ENCODE data around the gene GTF2I. TPM values are rescaled to one million over a fixed set of nuclear protein-coding genes. Genes with fewer than 3 reads are reported as not detected.
A peak's percentile ranks its signal among the peaks of the same experiment; 100 is the strongest.

The GTF2I gene
- total and polyA plus RNA-seq, 2 donors (not counting 3 experiments of a cell fraction or from before 2014, with no cell fraction given): 47.6 to 242 TPM

GRCh38 chr7:74713567-74713966 lies 56.0 kb downstream of the GTF2I start:
- dilution Hi-C loops (cut with MboI; ENCODE audit: extremely low pct_ligation_motif_present, low sequenced_read_pairs): no loop called here
- no peak for FAIRE-seq
- DNase-seq (ENCODE audit: low read depth, low spot score): no peak
- H3K27ac ChIP-seq (ENCODE audit: insufficient read depth, low read depth, low read length): no peak overlapping the region
- intact Hi-C loops (cut with micrococcal nuclease): loop anchor here (5.0 kb wide), 1 partner anchor 286 kb away; no protein-coding TSS in a partner anchor
- no peak overlapping the region for H3K9ac ChIP-seq (replicated peaks; ENCODE audit: extremely low read depth, insufficient read depth, low read length)
- POLR2A ChIA-PET: no interaction called here
- no peaks in the 10 kb centered on the region for H4K20me1 ChIP-seq (replicated peaks; ENCODE audit: control insufficient read depth, extremely low read depth, insufficient read depth, low read length)
- no peaks in the 10 kb centered on the region for H3K9me1 ChIP-seq (replicated peaks; ENCODE audit: control insufficient read depth, extremely low read depth, insufficient read depth, low read length)
- H3K4me2 ChIP-seq (ENCODE audit: insufficient read depth, low read length): no peak overlapping the region
- CTCF ChIA-PET: no interaction called here
- peaks cover 4% of the 10 kb centered on the region for H3K79me2 ChIP-seq (ENCODE audit: control insufficient read depth, insufficient read depth, low read length)
- no peaks in the 10 kb centered on the region for H3K9me3 ChIP-seq (replicated peaks; ENCODE audit: control insufficient read depth, insufficient read depth, low read length)
- no peak overlapping the region for H2AFZ ChIP-seq (ENCODE audit: low read depth, low read length)
- H3K4me3 ChIP-seq (replicated peaks in 1 of 3; ENCODE audit: insufficient read depth in 1 of 3, low read depth in 1 of 3, low read length in 3 of 3): no peak overlapping the region
- no TSS peak for BruUV-seq (replicated peaks)
- peaks cover 8 to 23% of the 10 kb centered on the region in 2 experiments for H3K36me3 ChIP-seq (ENCODE audit: control insufficient read depth in 2 of 2, extremely low read depth in 1 of 2, insufficient read depth in 2 of 2, low read length in 2 of 2)
- H3K27me3 ChIP-seq (ENCODE audit: control insufficient read depth in 2 of 2, insufficient read depth in 2 of 2, low read length in 2 of 2): no peaks in the 10 kb centered on the region
- no peak for TF ChIP-seq GATA2 (IDR thresholded peaks at IDR 0.05; ENCODE audit: insufficient read depth, insufficient read length, low read depth, low read length)
- no peak for TF ChIP-seq FOS (IDR thresholded peaks at IDR 0.05; ENCODE audit: borderline replicate concordance, insufficient read depth, low read length)
- TF ChIP-seq JUN (IDR thresholded peaks at IDR 0.05; ENCODE audit: borderline replicate concordance, insufficient read depth, insufficient read length, low read depth): no peak
- peaks cover 22% of the 10 kb centered on the region for H3K4me1 ChIP-seq (ENCODE audit: control insufficient read depth, extremely low read depth, insufficient read depth, low read length)

GRCh38 chr7:74717889-74718288 lies 60.4 kb downstream of the GTF2I start:
- peaks cover 11 to 31% of the 10 kb centered on the region in 2 experiments for H3K36me3 ChIP-seq (ENCODE audit: control insufficient read depth in 2 of 2, extremely low read depth in 1 of 2, insufficient read depth in 2 of 2, low read length in 2 of 2)
- no peaks in the 10 kb centered on the region for H4K20me1 ChIP-seq (replicated peaks; ENCODE audit: control insufficient read depth, extremely low read depth, insufficient read depth, low read length)
- DNase-seq (ENCODE audit: low read depth, low spot score) (no peak), FAIRE-seq (no peak)
- H3K4me2 ChIP-seq (ENCODE audit: insufficient read depth, low read length): peak overlapping the region; percentile 49
- peak overlapping the region; percentile 9 for H3K27ac ChIP-seq (ENCODE audit: insufficient read depth, low read depth, low read length)
- ChIA-PET CTCF (no interaction called here), POLR2A (no interaction called here)
- H3K9ac ChIP-seq (replicated peaks; ENCODE audit: extremely low read depth, insufficient read depth, low read length): no peak overlapping the region
- peaks cover 28% of the 10 kb centered on the region for H3K4me1 ChIP-seq (ENCODE audit: control insufficient read depth, extremely low read depth, insufficient read depth, low read length)
- no peak overlapping the region for H2AFZ ChIP-seq (ENCODE audit: low read depth, low read length)
- intact Hi-C loops (cut with micrococcal nuclease): no loop called here
- no peaks in the 10 kb centered on the region for H3K9me1 ChIP-seq (replicated peaks; ENCODE audit: control insufficient read depth, extremely low read depth, insufficient read depth, low read length)
- no peak overlapping the region for H3K4me3 ChIP-seq (replicated peaks in 1 of 3; ENCODE audit: insufficient read depth in 1 of 3, low read depth in 1 of 3, low read length in 3 of 3)
- H3K9me3 ChIP-seq (replicated peaks; ENCODE audit: control insufficient read depth, insufficient read depth, low read length): no peaks in the 10 kb centered on the region
- dilution Hi-C loops (cut with MboI; ENCODE audit: extremely low pct_ligation_motif_present, low sequenced_read_pairs): no loop called here
- TF ChIP-seq FOS (IDR thresholded peaks at IDR 0.05; ENCODE audit: borderline replicate concordance, insufficient read depth, low read length) (no peak), POLR2AphosphoS5 (IDR thresholded peaks at IDR 0.05; ENCODE audit: insufficient read depth, low read depth, low read length) (no peak), GATA2 (IDR thresholded peaks at IDR 0.05; ENCODE audit: insufficient read depth, insufficient read length, low read depth, low read length) (no peak), EZH2 (IDR thresholded peaks at IDR 0.05; ENCODE audit: borderline replicate concordance, low read depth, low read length, severe bottlenecking) (no peak), CTCF (IDR thresholded peaks at IDR 0.05; ENCODE audit: extremely low read depth in 1 of 2, insufficient read depth in 1 of 2, low read depth in 1 of 2, low read length in 2 of 2) (no peak), MAX (IDR thresholded peaks at IDR 0.05; ENCODE audit: insufficient read depth, insufficient read length) (no peak), POLR2A (IDR thresholded peaks at IDR 0.05; ENCODE audit: low read depth, low read length) (no peak), JUN (IDR thresholded peaks at IDR 0.05; ENCODE audit: borderline replicate concordance, insufficient read depth, insufficient read length, low read depth) (no peak), MYC (IDR thresholded peaks at IDR 0.05; ENCODE audit: low read depth, low read length) (no peak)
- H3K27me3 ChIP-seq (ENCODE audit: control insufficient read depth in 2 of 2, insufficient read depth in 2 of 2, low read length in 2 of 2): no peaks in the 10 kb centered on the region
- H3K79me2 ChIP-seq (ENCODE audit: control insufficient read depth, insufficient read depth, low read length): peaks cover 4% of the 10 kb centered on the region
- BruUV-seq (replicated peaks): no TSS peak

All from endothelial cell of umbilical vein (primary cell).